Stimulated activated memory B cell treated with anti-CD40 and anti-IgM and Interleukin-4, amounts not matched to agents 10 μg/mL and 1 μg/mL and 100 μg/mL, for 72 hours (primary cell): ENCODE data around the gene CDO1.
"Not testable (repeated sequence)": the region's sequence is repeated elsewhere in the genome, so short reads cannot be mapped to it uniquely, and the experiment has no call there.

ENCODE experiments used
- ATAC-seq: fragments of 150-1000 bp; cut with Tn5 transposase; 2 replicates; pipeline ENCODE4 v1.10.0; 2021
- H3K27ac Mint-ChIP-seq: one replicate; pipeline ENCODE4 v1.8.0; 2022; ENCODE audit warnings: mild to moderate bottlenecking, mixed read lengths
- H3K27me3 Mint-ChIP-seq: one replicate; pipeline ENCODE4 v1.8.0; 2022; ENCODE audit warnings: mixed read lengths
- H3K36me3 Mint-ChIP-seq: one replicate; pipeline ENCODE4 v1.8.0; 2022; ENCODE audit warnings: mixed read lengths
- H3K4me1 Mint-ChIP-seq: one replicate; pipeline ENCODE4 v1.8.0; 2022; ENCODE audit warnings: mixed read lengths
- H3K4me3 Mint-ChIP-seq: one replicate; pipeline ENCODE4 v1.8.0; 2022; ENCODE audit warnings: mild to moderate bottlenecking, moderate library complexity, mixed read lengths
- H3K9me3 Mint-ChIP-seq: one replicate; pipeline ENCODE4 v1.8.0; 2022; ENCODE audit warnings: mixed read lengths

Gene CDO1

DNA sequence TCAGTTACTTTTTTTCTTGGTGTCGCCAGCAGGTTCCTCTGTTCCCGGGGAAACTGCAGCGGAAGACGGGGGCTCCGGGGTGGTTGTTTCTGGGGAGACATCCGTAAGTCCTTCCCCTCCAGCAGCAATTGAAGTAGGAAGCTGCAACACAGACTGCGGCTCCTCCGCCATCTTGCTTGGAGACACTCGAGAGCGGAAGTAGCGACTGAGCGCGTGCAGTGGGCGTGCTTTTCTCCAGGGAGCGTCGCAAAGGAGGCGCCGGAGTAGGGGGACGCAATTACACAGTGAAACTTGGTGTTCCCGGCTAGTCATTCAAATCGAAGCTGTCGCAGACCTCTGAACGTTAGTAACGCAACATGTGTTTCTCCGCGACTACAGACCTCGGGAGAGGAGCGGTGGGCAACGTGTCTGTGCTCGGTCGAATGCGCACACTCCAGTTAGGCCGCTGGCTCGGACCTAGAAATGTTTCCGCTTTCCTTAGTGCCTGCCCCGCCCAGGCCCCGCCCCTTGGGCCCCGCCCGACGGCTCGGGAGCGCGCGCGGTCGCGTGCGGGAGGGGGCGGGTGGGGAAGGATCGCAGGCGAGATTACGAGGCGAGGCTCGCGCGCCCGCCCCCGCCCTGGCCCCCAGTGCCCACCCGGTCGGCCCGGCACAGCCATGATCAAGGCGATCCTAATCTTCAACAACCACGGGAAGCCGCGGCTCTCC, 25.1 kb upstream of the CDO1 start, which contains the start of the genes AP3S1 and ATG12:
Gene AP3S1 (plus strand): TSS at position 554 of the 707 bp plus-strand sequence. CDS start 103 bp downstream, at position 657.
Gene ATG12 (minus strand): TSS at position 184 of the 707 bp plus-strand sequence. CDS start 13 bp downstream, at position 171.
- peaks cover 51% of the 10 kb centered on the region for H3K4me1 Mint-ChIP-seq
- peaks cover under 1% of the 10 kb centered on the region for H3K36me3 Mint-ChIP-seq
- no peaks in the 10 kb centered on the region for H3K27me3 Mint-ChIP-seq
- peak; percentile 93 for ATAC-seq
- H3K4me3 Mint-ChIP-seq: peak within 1 kb of the TSS; percentile 97
- H3K9me3 Mint-ChIP-seq: no peaks in the 10 kb centered on the region
- H3K27ac Mint-ChIP-seq: peak within 1 kb of the TSS; percentile 97

DNA sequence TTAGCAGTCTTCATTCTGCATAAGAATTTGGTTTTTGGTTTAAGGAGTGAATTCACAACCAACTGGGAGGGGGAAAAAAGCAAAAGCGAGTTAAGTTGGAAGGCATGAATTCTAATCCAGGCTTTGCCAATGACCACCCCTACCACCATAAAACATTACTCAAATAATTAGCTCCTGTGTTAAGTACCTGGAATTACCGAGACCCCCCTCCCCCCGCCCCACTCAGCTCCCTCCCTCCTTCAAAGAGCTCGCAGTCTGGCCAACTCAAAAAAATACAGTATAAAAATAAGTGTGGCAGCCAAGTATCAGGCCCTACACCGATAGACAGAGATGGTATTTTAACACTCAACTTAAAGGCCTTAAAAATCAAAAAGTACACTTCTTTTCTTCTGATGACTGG, 24.4 kb upstream of the CDO1 start:
- no peaks in the 10 kb centered on the region for H3K27me3 Mint-ChIP-seq
- H3K4me3 Mint-ChIP-seq: peak overlapping the region; percentile 97
- H3K9me3 Mint-ChIP-seq: no peaks in the 10 kb centered on the region
- H3K36me3 Mint-ChIP-seq: peaks cover 6% of the 10 kb centered on the region
- H3K4me1 Mint-ChIP-seq: peaks cover 51% of the 10 kb centered on the region
- no peak for ATAC-seq
- peak overlapping the region; percentile 97 for H3K27ac Mint-ChIP-seq

DNA sequence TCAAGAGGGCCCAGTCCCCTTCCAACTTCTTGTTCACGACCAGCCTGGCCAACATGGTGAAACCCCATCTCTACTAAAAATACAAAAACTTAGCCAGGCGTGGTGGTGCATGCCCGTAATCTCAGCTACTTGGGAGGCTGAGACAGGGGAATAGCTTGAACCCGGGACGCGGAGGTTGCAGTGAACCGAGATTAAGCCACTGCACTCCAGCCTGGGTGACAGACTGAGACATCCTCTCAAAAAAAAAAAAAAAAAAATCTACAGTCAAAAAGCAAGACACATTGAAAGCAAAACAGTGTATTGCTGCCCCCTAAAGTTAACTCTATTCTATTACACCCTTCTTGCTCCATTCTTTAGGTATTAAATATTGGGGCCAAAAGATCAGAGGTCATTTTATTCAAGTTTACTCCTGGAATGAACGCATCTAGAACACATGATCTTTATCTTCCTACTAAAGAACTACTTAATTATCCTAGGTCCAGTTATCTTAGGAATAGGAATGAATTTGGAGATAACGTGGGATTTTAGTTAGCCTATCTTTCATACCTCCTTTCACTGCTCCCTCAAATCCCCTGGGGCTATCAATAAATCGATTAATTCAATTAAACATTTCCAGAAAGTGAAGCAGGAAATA, 22.5 kb upstream of the CDO1 start:
- H3K36me3 Mint-ChIP-seq: peaks cover 22% of the 10 kb centered on the region
- H3K4me3 Mint-ChIP-seq: peak overlapping the region; percentile 60
- H3K27ac Mint-ChIP-seq: peak overlapping the region; percentile 14
- no peak for ATAC-seq
- no peaks in the 10 kb centered on the region for H3K27me3 Mint-ChIP-seq
- peaks cover 35% of the 10 kb centered on the region for H3K4me1 Mint-ChIP-seq
- H3K9me3 Mint-ChIP-seq: no peaks in the 10 kb centered on the region

DNA sequence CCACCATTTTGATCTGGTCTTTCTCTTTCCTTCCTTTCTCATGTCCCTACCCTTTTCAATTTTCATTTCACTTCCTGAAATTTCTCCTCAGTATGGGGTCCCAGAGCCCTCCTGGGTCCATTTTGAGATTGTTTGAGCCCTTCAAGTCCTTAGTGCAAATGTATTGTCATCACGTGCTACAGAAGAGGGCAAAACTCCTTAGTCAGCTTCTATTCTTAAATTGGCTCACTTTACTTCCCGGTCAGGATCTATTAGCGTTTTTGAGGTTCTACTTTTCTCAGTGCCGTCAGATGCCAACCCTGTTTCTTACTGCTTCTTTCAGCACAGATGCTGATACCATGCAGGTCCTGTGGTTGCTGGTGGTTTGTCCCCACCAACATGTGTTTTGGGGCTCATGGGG, 19.0 kb upstream of the CDO1 start:
- Mint-ChIP-seq H3K4me1 (peaks cover 29% of the 10 kb centered on the region), H3K4me3 (no peak overlapping the region), H3K36me3 (peaks cover 40% of the 10 kb centered on the region), H3K9me3 (no peaks in the 10 kb centered on the region), H3K27ac (no peak overlapping the region), H3K27me3 (no peaks in the 10 kb centered on the region)
- ATAC-seq: no peak

DNA sequence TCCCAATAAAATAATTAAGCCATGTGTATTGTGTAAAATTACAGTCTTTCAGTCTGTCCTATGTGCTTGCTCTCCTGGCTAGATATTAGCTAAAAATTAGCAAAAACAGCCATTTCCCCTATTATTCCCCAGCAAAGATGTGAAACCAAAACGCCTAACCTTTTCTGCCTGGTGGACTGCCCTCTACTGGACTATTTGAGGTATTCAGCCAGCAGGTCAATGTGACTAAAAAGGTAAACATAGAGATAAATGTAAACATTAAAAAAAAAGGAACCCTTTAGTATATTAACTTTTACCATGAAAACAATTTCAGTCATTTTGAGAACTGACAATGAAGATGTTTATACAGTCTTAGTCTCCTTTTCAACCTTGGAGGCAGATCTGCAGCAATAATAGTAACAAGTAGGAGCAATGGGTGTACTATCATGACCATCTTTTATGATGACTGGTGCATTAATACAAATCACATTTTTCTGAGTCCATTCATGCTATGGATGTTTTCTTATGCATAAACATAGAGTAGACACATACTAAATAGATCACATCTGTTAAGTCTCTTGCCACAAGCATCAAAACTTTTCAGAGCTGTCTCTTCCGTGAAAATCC, 14.8 kb upstream of the CDO1 start:
- H3K9me3 Mint-ChIP-seq: no peaks in the 10 kb centered on the region
- no peak overlapping the region for H3K4me3 Mint-ChIP-seq
- H3K4me1 Mint-ChIP-seq: peaks cover 10% of the 10 kb centered on the region
- H3K27ac Mint-ChIP-seq: no peak overlapping the region
- no peak for ATAC-seq
- H3K27me3 Mint-ChIP-seq: no peaks in the 10 kb centered on the region
- peaks cover 62% of the 10 kb centered on the region for H3K36me3 Mint-ChIP-seq

DNA sequence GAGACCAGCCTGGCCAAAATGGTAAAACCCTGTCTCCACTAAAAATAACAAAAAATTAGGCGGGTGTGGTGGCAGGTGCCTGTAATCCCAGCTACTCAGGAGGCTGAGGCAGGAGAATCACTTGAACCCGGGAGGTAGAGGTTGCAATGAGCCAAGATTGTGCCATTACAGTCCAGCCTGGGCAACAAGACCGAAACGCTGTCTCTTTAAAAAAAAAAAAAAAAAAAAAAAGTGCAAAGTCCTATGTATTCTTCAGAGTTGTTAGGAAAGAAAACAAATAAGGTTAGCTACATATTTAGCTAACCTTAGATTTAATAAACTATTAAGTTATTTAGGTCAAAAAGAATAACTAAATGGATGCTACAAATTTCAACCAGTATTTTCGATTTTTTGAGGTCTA, 13.5 kb upstream of the CDO1 start:
- peaks cover 54% of the 10 kb centered on the region for H3K36me3 Mint-ChIP-seq
- no peak for ATAC-seq
- H3K27me3 Mint-ChIP-seq: no peaks in the 10 kb centered on the region
- no peak overlapping the region for H3K27ac Mint-ChIP-seq
- H3K4me1 Mint-ChIP-seq: peaks cover 10% of the 10 kb centered on the region
- peaks cover 4% of the 10 kb centered on the region for H3K9me3 Mint-ChIP-seq
- H3K4me3 Mint-ChIP-seq: no peak overlapping the region

DNA sequence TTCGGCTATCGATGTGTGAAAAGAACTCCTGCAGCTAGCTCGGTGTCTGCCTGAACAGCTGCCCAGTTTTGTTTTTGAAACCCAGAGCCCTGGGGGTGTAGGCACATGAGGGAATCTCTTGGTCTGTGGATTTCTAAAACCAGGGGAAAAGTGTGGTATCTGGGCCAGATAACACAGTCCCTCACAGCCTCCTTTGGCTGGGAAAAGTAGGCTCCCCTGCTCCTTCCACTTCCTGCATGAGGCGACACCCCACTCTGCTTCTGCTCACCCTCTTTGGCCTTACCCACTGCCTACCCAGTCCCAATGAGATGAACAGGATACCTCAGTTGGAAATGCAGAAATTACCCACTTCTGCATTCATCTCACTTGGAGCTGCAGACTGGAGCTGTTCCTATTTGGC, 9.5 kb upstream of the CDO1 start:
- Mint-ChIP-seq H3K4me1 (peaks cover 1% of the 10 kb centered on the region), H3K4me3 (no peak overlapping the region), H3K36me3 (peaks cover 31% of the 10 kb centered on the region), H3K27me3 (peaks cover 4% of the 10 kb centered on the region), H3K9me3 (peaks cover 6% of the 10 kb centered on the region), H3K27ac (no peak overlapping the region)
- no peak for ATAC-seq

DNA sequence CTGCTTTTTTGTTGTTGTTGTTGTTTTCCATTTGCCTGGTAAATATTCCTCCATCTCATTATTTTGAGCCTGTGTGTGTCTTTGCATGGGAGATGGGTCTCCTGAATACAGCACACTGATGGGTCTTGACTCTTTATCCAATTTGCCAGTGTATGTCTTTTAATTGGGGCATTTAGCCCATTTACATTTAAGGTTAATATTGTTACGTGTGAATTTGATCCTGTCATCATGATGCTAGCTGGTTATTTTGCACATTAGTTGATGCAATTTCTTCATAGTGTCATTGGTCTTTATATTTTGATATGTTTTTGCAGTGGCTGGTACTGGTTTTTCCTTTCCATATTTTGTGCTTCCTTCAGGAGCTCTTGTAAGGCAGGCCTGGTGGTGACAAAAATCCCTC, 8.5 kb upstream of the CDO1 start:
- H3K27ac Mint-ChIP-seq, ATAC-seq, H3K9me3 Mint-ChIP-seq, H3K4me1 Mint-ChIP-seq, H3K4me3 Mint-ChIP-seq: not testable (repeated sequence)
- H3K27me3 Mint-ChIP-seq: peaks cover 14% of the 10 kb centered on the region
- peaks cover 30% of the 10 kb centered on the region for H3K36me3 Mint-ChIP-seq

DNA sequence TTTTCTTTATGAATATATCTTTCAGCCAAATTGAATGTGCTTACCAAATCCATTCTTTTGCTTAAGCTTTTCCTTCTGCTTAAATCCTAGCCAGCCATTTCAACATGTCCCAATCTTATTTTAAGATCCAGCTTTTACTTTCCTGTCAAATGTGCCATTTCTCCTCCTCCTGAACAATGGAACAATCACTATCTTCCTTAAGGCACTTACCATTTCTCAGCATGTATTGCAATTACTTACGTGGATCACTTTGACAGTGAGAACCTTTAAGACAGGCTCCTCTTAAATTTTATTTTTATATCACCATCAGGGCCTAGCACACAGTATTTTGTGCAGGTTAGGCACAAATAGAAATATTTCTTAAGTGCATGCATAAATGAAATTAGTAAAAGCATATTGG, 4.4 kb upstream of the CDO1 start:
- no peak for ATAC-seq
- H3K4me3 Mint-ChIP-seq: no peak overlapping the region
- H3K36me3 Mint-ChIP-seq: no peaks in the 10 kb centered on the region
- peaks cover 4% of the 10 kb centered on the region for H3K9me3 Mint-ChIP-seq
- H3K27ac Mint-ChIP-seq: no peak overlapping the region
- peaks cover 41% of the 10 kb centered on the region for H3K27me3 Mint-ChIP-seq
- peaks cover 10% of the 10 kb centered on the region for H3K4me1 Mint-ChIP-seq

DNA sequence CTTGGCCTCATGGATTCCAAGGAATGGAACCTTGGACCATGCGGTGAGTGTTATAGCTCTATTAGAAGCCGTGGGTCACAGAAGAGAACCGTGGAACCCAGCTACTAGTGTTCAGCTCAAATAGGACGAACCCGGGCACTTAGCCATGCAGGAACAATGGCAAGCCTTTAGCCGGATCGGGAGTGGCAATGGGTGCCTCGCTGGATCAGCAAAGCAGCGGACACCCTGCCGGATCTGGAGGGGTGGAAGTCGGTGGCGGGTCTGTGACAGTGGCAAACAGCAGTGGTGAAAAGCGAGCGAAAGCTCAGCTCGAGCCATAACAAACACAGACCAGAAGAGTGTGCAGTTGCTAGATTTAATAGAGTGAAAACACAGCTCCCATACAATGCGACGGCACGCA, 2.4 kb upstream of the CDO1 start:
- H3K27me3 Mint-ChIP-seq: peaks cover 61% of the 10 kb centered on the region
- no peaks in the 10 kb centered on the region for H3K9me3 Mint-ChIP-seq
- no peaks in the 10 kb centered on the region for H3K36me3 Mint-ChIP-seq
- H3K4me3 Mint-ChIP-seq: no peak overlapping the region
- H3K27ac Mint-ChIP-seq: no peak overlapping the region
- peaks cover 21% of the 10 kb centered on the region for H3K4me1 Mint-ChIP-seq
- ATAC-seq: no peak

DNA sequence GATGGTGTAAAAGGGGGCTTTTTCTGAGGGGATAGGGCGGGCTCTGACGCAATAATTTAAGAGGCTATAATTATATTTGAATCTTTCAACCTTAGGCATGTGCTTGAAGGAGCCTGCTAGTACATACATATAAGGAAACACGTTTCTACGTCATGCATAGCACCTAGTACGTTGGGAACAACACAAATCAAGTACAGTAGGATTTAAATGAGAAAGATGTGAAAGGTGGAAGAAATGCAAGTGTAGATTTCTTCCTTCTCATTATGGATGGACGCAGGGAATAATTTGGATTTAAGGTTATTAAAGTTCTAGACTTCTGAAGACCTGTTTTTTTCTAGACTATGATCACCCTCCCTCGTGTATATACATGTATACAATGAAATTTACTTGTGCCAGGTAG, 927 bp upstream of the CDO1 start:
- H3K27me3 Mint-ChIP-seq: peaks cover 76% of the 10 kb centered on the region
- H3K27ac Mint-ChIP-seq: no peak overlapping the region
- H3K4me1 Mint-ChIP-seq: peaks cover 21% of the 10 kb centered on the region
- ATAC-seq: no peak
- H3K36me3 Mint-ChIP-seq: no peaks in the 10 kb centered on the region
- no peaks in the 10 kb centered on the region for H3K9me3 Mint-ChIP-seq
- H3K4me3 Mint-ChIP-seq: no peak overlapping the region

DNA sequence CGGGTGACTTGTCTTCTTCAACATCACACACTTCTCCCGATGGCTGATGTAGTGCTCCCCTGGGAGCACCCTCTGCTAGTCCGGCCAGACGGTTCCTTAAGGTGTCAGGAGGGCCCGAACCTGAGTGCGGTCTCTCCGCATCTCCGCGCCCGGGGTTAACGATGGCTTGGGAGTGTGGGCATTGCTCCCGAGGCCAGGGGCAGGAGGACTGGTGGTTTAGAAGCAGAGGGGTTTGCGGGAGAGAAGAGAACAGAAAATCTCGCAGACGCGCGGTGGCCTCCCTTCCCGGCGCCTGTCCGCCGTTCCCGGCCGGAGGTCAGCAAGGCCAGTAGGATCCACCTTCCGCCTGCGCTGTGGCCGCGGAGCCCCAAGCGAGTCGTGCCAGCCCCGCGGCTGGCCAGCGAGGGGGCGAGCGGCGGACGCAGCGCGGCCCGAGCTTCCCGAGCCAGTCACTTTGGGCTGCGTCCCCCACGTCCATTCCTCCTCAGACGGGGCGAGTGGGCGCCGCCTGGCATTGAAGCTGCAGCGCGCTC, 700 bp downstream of the CDO1 start:
- H3K9me3 Mint-ChIP-seq: no peaks in the 10 kb centered on the region
- no peak overlapping the region for H3K27ac Mint-ChIP-seq
- H3K4me1 Mint-ChIP-seq: peaks cover 21% of the 10 kb centered on the region
- peaks cover 80% of the 10 kb centered on the region for H3K27me3 Mint-ChIP-seq
- peak overlapping the region; percentile 66 for H3K4me3 Mint-ChIP-seq
- H3K36me3 Mint-ChIP-seq: no peaks in the 10 kb centered on the region
- ATAC-seq: peak; percentile 34

DNA sequence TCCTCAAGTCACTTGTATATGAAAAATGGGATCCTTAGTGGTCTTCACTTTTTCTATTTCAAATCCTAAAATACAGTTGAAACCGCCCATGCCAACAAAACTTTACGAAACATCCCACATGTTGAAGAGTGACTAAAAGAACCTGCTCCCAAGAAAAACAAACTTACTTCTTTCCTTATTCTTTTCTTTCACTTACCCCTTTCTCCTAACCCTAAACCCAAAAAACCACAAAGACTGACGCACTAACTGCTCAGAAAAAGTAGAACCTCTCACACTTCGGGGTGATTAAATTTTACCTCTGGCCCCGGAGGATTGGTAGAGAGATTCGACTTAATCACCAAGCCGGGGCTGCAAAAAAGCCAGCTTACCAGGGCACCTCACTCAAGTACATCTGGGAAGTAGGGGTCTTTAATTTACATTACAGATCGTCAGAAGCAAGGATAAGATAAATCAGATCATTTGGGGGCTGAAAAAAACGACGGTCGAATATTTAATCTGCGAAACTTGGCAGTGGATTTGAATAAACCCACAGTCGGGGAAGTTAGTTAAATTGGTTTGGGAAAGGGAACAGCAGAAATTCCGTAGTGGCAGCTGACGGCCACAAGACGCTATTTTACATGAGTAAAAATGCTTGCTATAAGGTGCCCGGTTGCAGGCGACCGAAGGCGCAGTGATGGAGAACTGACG, 1.3 kb downstream of the CDO1 start:
- no peaks in the 10 kb centered on the region for H3K36me3 Mint-ChIP-seq
- no peak for ATAC-seq
- no peak overlapping the region for H3K27ac Mint-ChIP-seq

DNA sequence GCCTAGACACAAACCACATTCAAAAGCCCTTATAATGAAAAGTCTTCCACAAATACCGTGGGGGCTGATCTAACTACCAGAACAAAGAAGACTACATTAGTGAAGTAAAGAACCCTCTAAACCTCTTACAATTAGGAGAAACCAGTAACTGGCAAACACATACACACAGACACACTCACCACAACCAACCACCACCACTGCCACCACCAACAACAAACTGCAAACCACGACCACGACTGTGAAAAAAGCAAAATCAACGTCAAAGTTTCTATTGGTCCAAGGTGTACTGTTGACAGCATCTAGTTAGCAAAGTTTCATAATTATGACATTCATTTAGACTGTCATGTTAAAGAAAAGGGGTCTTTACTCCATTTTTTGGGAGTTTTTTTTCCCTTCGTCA, 2.7 kb downstream of the CDO1 start:
- no peaks in the 10 kb centered on the region for H3K36me3 Mint-ChIP-seq
- no peak for ATAC-seq
- peaks cover 64% of the 10 kb centered on the region for H3K27me3 Mint-ChIP-seq
- H3K27ac Mint-ChIP-seq: no peak overlapping the region
- no peaks in the 10 kb centered on the region for H3K9me3 Mint-ChIP-seq
- H3K4me3 Mint-ChIP-seq: no peak overlapping the region
- H3K4me1 Mint-ChIP-seq: peaks cover 21% of the 10 kb centered on the region

More for the DNA sequence above, 1.3 kb downstream of the CDO1 start:
- Mint-ChIP-seq H3K9me3 (no peaks in the 10 kb centered on the region), H3K27me3 (peaks cover 73% of the 10 kb centered on the region), H3K4me3 (peak overlapping the region; percentile 40), H3K4me1 (peaks cover 21% of the 10 kb centered on the region)

DNA sequence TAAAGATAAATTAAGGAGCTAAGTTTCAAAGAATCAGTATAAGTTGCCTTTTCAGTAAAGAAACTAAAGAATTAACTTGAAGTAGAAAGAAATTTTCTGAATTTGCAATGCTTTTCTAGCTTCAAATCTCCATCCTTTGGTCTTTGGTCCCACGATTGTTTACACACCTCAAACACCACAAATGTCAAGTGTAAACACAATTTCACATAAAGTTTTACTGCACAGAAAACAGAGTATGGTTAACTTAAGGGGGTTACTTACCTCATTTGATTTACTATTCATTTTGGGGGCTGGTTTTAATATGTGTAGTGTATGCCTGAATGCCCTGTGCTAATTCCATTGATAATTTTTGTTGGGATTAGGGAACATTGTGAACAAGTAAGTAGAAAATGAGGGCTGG, 4.1 kb downstream of the CDO1 start:
- Mint-ChIP-seq H3K9me3 (no peaks in the 10 kb centered on the region), H3K27ac (no peak overlapping the region), H3K36me3 (no peaks in the 10 kb centered on the region), H3K4me1 (peaks cover 21% of the 10 kb centered on the region), H3K4me3 (no peak overlapping the region), H3K27me3 (peaks cover 63% of the 10 kb centered on the region)
- no peak for ATAC-seq
